Upper lobe of right lung (tissue), 1 donor: Measurements from ENCODE around the gene NBPF14. TPM values are rescaled to one million over a fixed set of nuclear protein-coding genes. Genes with fewer than 3 reads are reported as not detected.
"Not testable (repeated sequence)": the region's sequence is repeated elsewhere in the genome, so short reads cannot be mapped to it uniquely, and the experiment has no call there.

ENCODE experiments used
- ATAC-seq: fragments of 200-7000 bp; cut with Tn5 transposase; one replicate; pipeline ENCODE4 v1.9.1; 2020; ENCODE audit warnings: mild to moderate bottlenecking, moderate library complexity
- DNase-seq: peaks from one replicate; pipeline ENCODE4 v3.0.0-alpha.2; 2020
- H3K27ac ChIP-seq: fragments of 200-600 bp; one replicate; pipeline ENCODE4 v1.8.0; 2022
- H3K27me3 ChIP-seq: fragments of 200-600 bp; one replicate; pipeline ENCODE4 v1.8.0; 2022; ENCODE audit warnings: mild to moderate bottlenecking
- H3K36me3 ChIP-seq: fragments of 200-600 bp; one replicate; pipeline ENCODE4 v1.8.0; 2022
- H3K4me1 ChIP-seq: fragments of 200-600 bp; one replicate; pipeline ENCODE4 v1.8.0; 2022
- H3K4me3 ChIP-seq: fragments of 200-600 bp; one replicate; pipeline ENCODE4 v1.8.0; 2022; ENCODE audit warnings: mild to moderate bottlenecking
- H3K9me3 ChIP-seq: fragments of 200-600 bp; one replicate; pipeline ENCODE4 v1.8.0; 2022
- intact Hi-C: fragments of 100-400 bp; cut with DNase I; formaldehyde crosslinking; loops from one replicate; pipeline ENCODE4 v1.11.0; 2022
- long read RNA-seq: library from polyadenylated mRNA; unstranded; transcript quantifications from one replicate; pipeline ENCODE4 v2.0.0, GENCODE V29; 2021
- total RNA-seq: library from RNA; stranded (reverse); fragmentation: NEBNext Ultra II Directional; extraction: Animal tissue kit (Norgen Biotek cat#: 25700); gene quantifications from one replicate; pipeline ENCODE4 v1.2.1, GENCODE V29; 2021
- donor health status: DM: no; HTN: yes; CAD: no; lungs with severe emphysema.

The NBPF14 gene
- 21.8 TPM for total RNA-seq
- long read RNA-seq, partial matches to known transcripts = 4 of 10 reads
- long read RNA-seq, other reads (novel, unspliced or antisense) = 5 of 10 reads

- H3K4me3 ChIP-seq, H3K27me3 ChIP-seq, DNase-seq, H3K36me3 ChIP-seq, H3K4me1 ChIP-seq, H3K9me3 ChIP-seq, H3K27ac ChIP-seq, ATAC-seq, intact Hi-C loops: not testable (repeated sequence)
These were observed at the start of gene NBPF14 for GRCh38 chr1:148595911-148596310. NBPF14 (minus strand) TSS chr1:148596011; CDS start chr1:148595717, 294 bp downstream.

GRCh38 chr1:148625451-148625850 lies 29.6 kb upstream of the NBPF14 start:
- H3K4me1 ChIP-seq, H3K27me3 ChIP-seq, H3K9me3 ChIP-seq, intact Hi-C loops, H3K27ac ChIP-seq, ATAC-seq, H3K36me3 ChIP-seq, H3K4me3 ChIP-seq: not testable (repeated sequence)
- peak; percentile 23 for DNase-seq

GRCh38 chr1:148618216-148618615 lies 22.4 kb upstream of the NBPF14 start:
- H3K27me3 ChIP-seq, intact Hi-C loops, H3K4me1 ChIP-seq, H3K4me3 ChIP-seq, DNase-seq, H3K27ac ChIP-seq, H3K36me3 ChIP-seq, ATAC-seq, H3K9me3 ChIP-seq: not testable (repeated sequence)

- H3K9me3 ChIP-seq, H3K36me3 ChIP-seq, ATAC-seq, H3K4me3 ChIP-seq, intact Hi-C loops, H3K27ac ChIP-seq, DNase-seq, H3K4me1 ChIP-seq, H3K27me3 ChIP-seq: not testable (repeated sequence)
These were observed 9.5 kb upstream of the NBPF14 start for GRCh38 chr1:148605266-148605665.

GRCh38 chr1:148595360-148595759 lies 451 bp downstream of the NBPF14 start:
- DNase-seq, H3K27ac ChIP-seq, H3K9me3 ChIP-seq, intact Hi-C loops, ATAC-seq, H3K4me3 ChIP-seq, H3K27me3 ChIP-seq, H3K4me1 ChIP-seq, H3K36me3 ChIP-seq: not testable (repeated sequence)

- H3K27me3 ChIP-seq, ATAC-seq, H3K9me3 ChIP-seq, H3K4me1 ChIP-seq, H3K4me3 ChIP-seq, H3K27ac ChIP-seq, intact Hi-C loops, DNase-seq, H3K36me3 ChIP-seq: not testable (repeated sequence)
These were observed 4.7 kb downstream of the NBPF14 start for GRCh38 chr1:148591098-148591497.

- ATAC-seq, H3K27me3 ChIP-seq, DNase-seq, intact Hi-C loops, H3K4me3 ChIP-seq, H3K4me1 ChIP-seq, H3K9me3 ChIP-seq, H3K27ac ChIP-seq, H3K36me3 ChIP-seq: not testable (repeated sequence)
These were observed 63.7 kb downstream of the NBPF14 start for GRCh38 chr1:148532158-148532557.

- intact Hi-C loops, ATAC-seq, H3K9me3 ChIP-seq, H3K4me1 ChIP-seq, H3K36me3 ChIP-seq, H3K27me3 ChIP-seq: not testable (repeated sequence)
- peak overlapping the region; percentile 11 for H3K27ac ChIP-seq
- peak; percentile 76 for DNase-seq
- peak overlapping the region; percentile 39 for H3K4me3 ChIP-seq
These were observed 66.7 kb downstream of the NBPF14 start for GRCh38 chr1:148529101-148529567.

- H3K9me3 ChIP-seq, H3K27ac ChIP-seq, H3K4me1 ChIP-seq, H3K36me3 ChIP-seq, DNase-seq, ATAC-seq, H3K27me3 ChIP-seq, intact Hi-C loops: not testable (repeated sequence)
- H3K4me3 ChIP-seq = peak overlapping the region; percentile 39
These were observed 67.2 kb downstream of the NBPF14 start for GRCh38 chr1:148528591-148528990.

- H3K4me1 ChIP-seq, ATAC-seq, H3K27me3 ChIP-seq, intact Hi-C loops, H3K27ac ChIP-seq, H3K4me3 ChIP-seq, DNase-seq, H3K9me3 ChIP-seq, H3K36me3 ChIP-seq: not testable (repeated sequence)
These were observed 69.2 kb downstream of the NBPF14 start for GRCh38 chr1:148526587-148526986.

- DNase-seq, intact Hi-C loops, H3K36me3 ChIP-seq, H3K4me1 ChIP-seq, H3K27me3 ChIP-seq, H3K9me3 ChIP-seq: not testable (repeated sequence)
- H3K4me3 ChIP-seq = peak overlapping the region; percentile 44
- peak overlapping the region; percentile 78 for H3K27ac ChIP-seq
- ATAC-seq = peak; percentile 25
These were observed 72.3 kb downstream of the NBPF14 start for GRCh38 chr1:148523205-148524144.

GRCh38 chr1:148522561-148523204 lies 73.1 kb downstream of the NBPF14 start:
- H3K36me3 ChIP-seq, H3K9me3 ChIP-seq, intact Hi-C loops, H3K27me3 ChIP-seq, H3K4me1 ChIP-seq: not testable (repeated sequence)
- Histone ChIP-seq H3K27ac (peak overlapping the region; percentile 78), H3K4me3 (peak overlapping the region; percentile 44)
- ATAC-seq (peak; percentile 92), DNase-seq (peak; percentile 88)

- H3K36me3 ChIP-seq, H3K4me1 ChIP-seq, intact Hi-C loops, H3K27me3 ChIP-seq, H3K9me3 ChIP-seq: not testable (repeated sequence)
- peak; percentile 92 for ATAC-seq
- H3K4me3 ChIP-seq = peak overlapping the region; percentile 26
- DNase-seq = peak; percentile 93
- H3K27ac ChIP-seq = peak overlapping the region; percentile 68
These were observed 73.7 kb downstream of the NBPF14 start for GRCh38 chr1:148522072-148522471.

GRCh38 chr1:148514310-148514709 lies 81.5 kb downstream of the NBPF14 start:
- H3K36me3 ChIP-seq, H3K9me3 ChIP-seq, DNase-seq, H3K27ac ChIP-seq, intact Hi-C loops, H3K27me3 ChIP-seq, ATAC-seq, H3K4me3 ChIP-seq, H3K4me1 ChIP-seq: not testable (repeated sequence)
